ENCODE data around the gene MYL7.

GRCh38 chr7:44116087-44116788 is 24.9 kb downstream of the MYL7 start:
- TF ChIP-seq CTCF (conservative IDR thresholded peaks at IDR 0.05; ENCODE audit: low read depth, low read length): no peak
- no peak for TF ChIP-seq EZH2 (IDR thresholded peaks at IDR 0.05; ENCODE audit: borderline replicate concordance, low read depth, low read length, poor library complexity, severe bottlenecking)

Data from A673 (cell line).